Measurements from ENCODE around the gene CFAP57. TPM values are rescaled to one million over a fixed set of nuclear protein-coding genes. Genes with fewer than 3 reads are reported as not detected.

Gene CFAP57
- total RNA-seq, 1 donor: 0.45 TPM

- H3K4me3 ChIP-seq (ENCODE audit: low read depth, low read length): peak overlapping the region; percentile 18
- TF ChIP-seq CTCF (IDR thresholded peaks at IDR 0.05; ENCODE audit: insufficient read depth, low read length): no peak
- DNase-seq (ENCODE audit: low read depth): peak; percentile 44
Observed at GRCh38 chr1:43232482-43232881, 60.4 kb downstream of the CFAP57 start.

- no peak for TF ChIP-seq CTCF (IDR thresholded peaks at IDR 0.05; ENCODE audit: insufficient read depth, low read length)
- no peak overlapping the region for H3K4me3 ChIP-seq (ENCODE audit: low read depth, low read length)
- DNase-seq (ENCODE audit: low read depth): no peak
Observed at GRCh38 chr1:43233631-43234030, 61.5 kb downstream of the CFAP57 start.

GRCh38 chr1:43234267-43234666 lies 62.1 kb downstream of the CFAP57 start:
- DNase-seq (ENCODE audit: low read depth): no peak
- no peak for TF ChIP-seq CTCF (IDR thresholded peaks at IDR 0.05; ENCODE audit: insufficient read depth, low read length)
- H3K4me3 ChIP-seq (ENCODE audit: low read depth, low read length): no peak overlapping the region

GRCh38 chr1:43235040-43235439 lies 62.9 kb downstream of the CFAP57 start:
- no peak for TF ChIP-seq CTCF (IDR thresholded peaks at IDR 0.05; ENCODE audit: insufficient read depth, low read length)
- no peak for DNase-seq (ENCODE audit: low read depth)
- no peak overlapping the region for H3K4me3 ChIP-seq (ENCODE audit: low read depth, low read length)

GRCh38 chr1:43235451-43236121 lies 63.5 kb downstream of the CFAP57 start:
- H3K4me3 ChIP-seq (ENCODE audit: low read depth, low read length): no peak overlapping the region
- no peak for DNase-seq (ENCODE audit: low read depth)
- TF ChIP-seq CTCF (IDR thresholded peaks at IDR 0.05; ENCODE audit: insufficient read depth, low read length): no peak

- no peak overlapping the region for H3K4me3 ChIP-seq (ENCODE audit: low read depth, low read length)
- TF ChIP-seq CTCF (IDR thresholded peaks at IDR 0.05; ENCODE audit: insufficient read depth, low read length): no peak
- no peak for DNase-seq (ENCODE audit: low read depth)
Observed at GRCh38 chr1:43237121-43237520, 65.0 kb downstream of the CFAP57 start.

- H3K4me3 ChIP-seq (ENCODE audit: low read depth, low read length): no peak overlapping the region
- peak; percentile 82 for TF ChIP-seq CTCF (IDR thresholded peaks at IDR 0.05; ENCODE audit: insufficient read depth, low read length)
- peak; percentile 76 for DNase-seq (ENCODE audit: low read depth)
Observed at GRCh38 chr1:43238085-43238484, 66.0 kb downstream of the CFAP57 start.

All from fibroblast of the aortic adventitia (primary cell).